PC-9 (cell line): ENCODE data around the gene KAT8.

Experiments used
- CTCF ChIP-seq: fragments of 200-600 bp; sonication (generic); conservative IDR thresholded peaks from 2 replicates; pipeline ENCODE4 v1.6.1; 2017; ENCODE audit warnings: mixed run types, antibody characterized with exemption, mild to moderate bottlenecking, moderate library complexity
- EZH2 ChIP-seq: fragments of 200-600 bp; sonication (generic); IDR thresholded peaks from 2 replicates; pipeline ENCODE4 v1.8.0; 2017; ENCODE audit warnings: antibody characterized with exemption, low read depth

- TF ChIP-seq CTCF (no peak), EZH2 (no peak)
These were observed 39.7 kb upstream of the KAT8 start for GRCh38 chr16:31077592-31078396.
